Breast epithelium (tissue), 3 donors: Measurements from ENCODE around the gene GPATCH4.

Experiments used
- POLR2AphosphoS5 ChIP-seq, 3 donors: sonication (generic); formaldehyde crosslinking; IDR thresholded peaks; one replicate each; pipeline ENCODE4 v1.6.1; 2017; ENCODE audit warnings: antibody characterized with exemption in 3 of 3
- TF ChIP-seq, protein P1 (sequence below), 3 donors: fragments of 450-650 bp; IDR thresholded peaks; one replicate each; pipeline ENCODE4 v1.5.1; 2016 to 2017; ENCODE audit warnings: antibody characterized with exemption in 3 of 3, mild to moderate bottlenecking in 3 of 3, moderate library complexity in 3 of 3

- no peak for TF ChIP-seq POLR2AphosphoS5 (IDR thresholded peaks at IDR 0.05)
- TF ChIP-seq, protein P1, sequence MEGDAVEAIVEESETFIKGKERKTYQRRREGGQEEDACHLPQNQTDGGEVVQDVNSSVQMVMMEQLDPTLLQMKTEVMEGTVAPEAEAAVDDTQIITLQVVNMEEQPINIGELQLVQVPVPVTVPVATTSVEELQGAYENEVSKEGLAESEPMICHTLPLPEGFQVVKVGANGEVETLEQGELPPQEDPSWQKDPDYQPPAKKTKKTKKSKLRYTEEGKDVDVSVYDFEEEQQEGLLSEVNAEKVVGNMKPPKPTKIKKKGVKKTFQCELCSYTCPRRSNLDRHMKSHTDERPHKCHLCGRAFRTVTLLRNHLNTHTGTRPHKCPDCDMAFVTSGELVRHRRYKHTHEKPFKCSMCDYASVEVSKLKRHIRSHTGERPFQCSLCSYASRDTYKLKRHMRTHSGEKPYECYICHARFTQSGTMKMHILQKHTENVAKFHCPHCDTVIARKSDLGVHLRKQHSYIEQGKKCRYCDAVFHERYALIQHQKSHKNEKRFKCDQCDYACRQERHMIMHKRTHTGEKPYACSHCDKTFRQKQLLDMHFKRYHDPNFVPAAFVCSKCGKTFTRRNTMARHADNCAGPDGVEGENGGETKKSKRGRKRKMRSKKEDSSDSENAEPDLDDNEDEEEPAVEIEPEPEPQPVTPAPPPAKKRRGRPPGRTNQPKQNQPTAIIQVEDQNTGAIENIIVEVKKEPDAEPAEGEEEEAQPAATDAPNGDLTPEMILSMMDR (IDR thresholded peaks at IDR 0.05), result no peak
Observed at GRCh38 chr1:156581661-156582387, 19.5 kb downstream of the GPATCH4 start.
